Amygdala (tissue), 56 donors: ENCODE measurements around the gene PDK3.

Experiments used
- DNase-seq, 56 donors: peaks; one replicate each; lab custom pipeline; 2025; lab: John Stamatoyannopoulos, UW

PDK3 gene

DNA sequence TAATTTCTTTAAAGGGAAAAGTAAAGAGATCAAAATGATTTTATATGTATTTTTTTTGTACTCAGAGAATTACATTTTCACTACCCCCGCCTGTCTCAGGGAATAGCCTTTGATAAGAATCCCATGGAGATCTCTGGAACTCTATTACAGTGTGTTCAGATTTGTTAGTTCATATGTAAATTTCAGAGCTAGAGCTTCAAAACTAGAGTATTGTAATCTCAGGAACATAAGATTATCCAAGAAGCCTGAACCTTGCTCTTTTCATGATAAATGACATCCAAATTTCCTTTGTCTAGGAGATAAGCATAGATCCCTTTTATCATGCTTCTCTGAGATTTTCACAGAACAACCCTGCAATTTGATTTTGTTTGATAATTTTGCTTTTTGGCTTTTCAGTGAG, 82.9 kb downstream of the PDK3 start:
- no peak for DNase-seq

DNA sequence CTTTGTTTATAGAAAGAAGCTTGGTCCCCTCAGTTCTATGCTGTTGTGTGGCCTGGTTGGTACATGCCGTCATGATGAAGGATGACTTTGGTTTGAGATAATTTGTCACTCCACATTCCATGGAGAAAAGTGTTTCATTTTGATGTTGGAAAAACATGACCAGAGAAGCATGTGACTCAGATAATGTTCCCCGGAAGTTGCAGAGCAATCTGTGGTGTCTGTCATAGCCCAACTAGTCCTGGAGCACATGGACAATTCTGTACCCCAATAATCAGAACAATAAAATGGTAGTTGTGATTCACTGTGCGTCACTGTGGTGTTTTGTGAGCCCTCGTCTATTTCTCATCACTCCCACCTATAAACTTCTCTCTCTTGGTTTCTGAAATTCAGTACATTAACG, 85.1 kb downstream of the PDK3 start:
- DNase-seq, result no peak

DNA sequence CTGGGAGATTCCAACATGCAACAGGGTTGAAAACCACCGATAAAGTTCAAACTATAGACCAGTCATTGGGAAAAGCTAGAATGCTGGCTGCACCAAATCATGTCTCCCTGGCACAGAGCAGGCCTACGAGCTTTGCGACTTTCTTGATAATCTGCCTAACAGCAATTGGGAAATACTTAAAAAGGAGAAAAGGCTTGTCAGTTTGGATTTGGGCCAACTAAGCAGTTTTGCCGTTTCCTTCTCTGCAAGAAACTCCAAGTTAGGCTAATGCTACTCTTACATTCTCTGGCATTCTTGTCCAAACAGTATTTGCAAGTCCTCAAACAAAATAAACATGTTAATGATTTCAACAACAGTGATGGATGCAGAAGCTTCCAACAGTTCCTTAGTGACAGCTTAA, 87.9 kb downstream of the PDK3 start:
- DNase-seq, result no peak

DNA sequence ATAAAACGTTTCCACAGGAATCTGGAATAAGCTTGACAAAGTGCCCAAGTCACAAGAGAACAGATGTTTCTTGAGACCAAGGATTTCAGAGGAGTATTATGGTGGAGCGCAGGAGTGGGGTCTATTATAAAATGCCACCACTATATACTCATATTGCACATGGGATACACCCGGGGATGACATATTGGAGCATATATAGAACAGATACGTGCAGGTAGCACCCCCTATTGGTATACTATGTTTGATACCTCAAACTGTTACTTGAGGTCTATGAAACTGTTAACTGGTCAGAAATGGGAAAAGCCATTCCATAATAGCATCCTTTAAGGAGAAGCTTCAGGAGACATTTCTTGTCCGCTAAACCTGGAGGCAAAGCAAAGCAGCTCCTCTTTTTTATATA, 96.0 kb downstream of the PDK3 start:
- DNase-seq, result no peak

DNA sequence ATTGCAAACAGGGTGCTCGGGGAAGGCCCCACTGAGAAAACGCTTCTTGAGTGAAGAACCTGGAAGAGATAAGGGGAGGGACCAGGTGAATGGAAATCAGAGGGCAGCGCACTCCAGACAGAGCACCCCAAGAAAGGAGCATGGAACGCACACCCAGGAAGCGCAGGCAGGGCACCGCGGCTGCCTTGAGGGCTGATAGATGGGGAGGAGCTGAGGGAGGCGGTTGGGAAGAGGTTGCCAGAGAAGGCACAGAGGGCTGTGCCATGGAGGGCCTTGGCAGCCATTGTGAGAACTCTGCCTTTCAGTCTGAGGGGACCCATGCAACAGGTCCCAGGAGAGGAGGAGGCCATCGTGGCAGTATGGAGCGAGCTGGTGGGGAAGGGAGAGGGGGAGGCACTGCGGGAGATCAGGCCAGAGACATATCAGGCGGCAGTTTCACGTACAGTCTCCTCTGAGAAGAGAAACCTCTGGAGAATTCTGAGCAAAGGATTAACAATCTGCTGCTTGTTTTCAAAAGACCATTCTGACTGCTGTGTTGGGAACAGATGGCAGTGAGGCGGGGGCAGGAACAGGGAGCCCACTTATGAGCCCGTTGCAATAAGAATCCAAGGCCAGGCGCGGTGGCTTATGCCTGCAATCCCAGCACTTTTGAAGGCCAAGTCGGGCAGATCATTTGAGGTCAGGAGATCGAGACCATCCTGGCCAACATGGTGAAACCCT, 98.4 kb downstream of the PDK3 start:
- peak in 22 of 56 donors; percentile 0 to 31 (median 7) for DNase-seq

DNA sequence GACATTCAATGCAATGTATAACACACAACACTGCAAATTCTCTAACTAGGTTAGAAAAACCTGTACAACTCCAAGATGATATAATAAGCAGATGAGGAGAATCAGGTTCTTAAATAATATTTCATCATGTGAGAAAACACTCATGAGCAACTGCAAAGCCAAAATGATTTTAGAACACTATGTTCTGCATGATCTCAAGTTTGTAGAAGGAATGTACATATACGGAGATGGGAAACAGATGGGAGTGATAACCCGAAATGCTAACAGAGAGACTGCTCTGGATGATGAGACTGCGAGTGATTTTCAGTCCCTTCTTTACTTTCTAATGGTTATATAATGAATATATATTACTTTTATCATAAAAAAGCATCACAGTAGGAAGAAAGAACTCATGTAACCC, 101.2 kb downstream of the PDK3 start:
- no peak for DNase-seq

DNA sequence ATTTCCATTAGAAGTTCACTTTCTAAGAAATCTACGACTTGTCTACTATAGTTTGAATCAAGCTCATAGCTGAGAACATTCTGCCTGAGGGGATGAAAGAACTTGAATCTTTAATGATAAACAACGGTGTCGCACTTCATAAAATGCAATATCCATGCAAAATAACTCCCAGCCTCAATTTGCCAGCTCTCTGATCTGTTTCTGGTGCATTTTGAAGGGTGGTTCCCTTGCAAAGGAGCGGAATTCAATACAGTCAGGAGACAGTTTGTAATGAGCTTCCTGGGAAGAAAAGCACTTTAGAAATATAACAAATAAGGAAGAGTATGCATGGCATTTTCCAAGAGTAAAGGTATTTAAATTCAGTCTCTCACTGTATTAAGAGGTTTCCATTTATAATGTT, 102.1 kb downstream of the PDK3 start:
- no peak for DNase-seq

DNA sequence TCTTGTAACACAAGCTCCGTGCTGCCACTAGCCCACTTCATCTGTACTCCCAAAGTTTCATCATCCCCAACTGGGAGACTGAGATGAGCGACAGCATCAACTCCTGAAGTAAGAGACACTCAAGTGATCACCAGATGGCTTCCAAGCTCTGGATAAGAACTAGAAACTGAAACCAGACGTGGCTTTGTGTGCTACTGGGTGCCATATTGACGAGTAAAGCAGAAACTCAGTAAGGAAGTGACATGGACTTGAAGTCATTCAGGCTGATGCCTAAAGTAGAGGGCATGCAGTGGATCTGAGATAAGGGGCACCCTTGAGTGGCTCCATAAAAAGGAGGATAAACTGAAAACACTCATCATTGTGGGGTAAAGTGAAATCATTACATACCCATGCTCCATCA, 109.7 kb downstream of the PDK3 start:
- DNase-seq, result no peak

DNA sequence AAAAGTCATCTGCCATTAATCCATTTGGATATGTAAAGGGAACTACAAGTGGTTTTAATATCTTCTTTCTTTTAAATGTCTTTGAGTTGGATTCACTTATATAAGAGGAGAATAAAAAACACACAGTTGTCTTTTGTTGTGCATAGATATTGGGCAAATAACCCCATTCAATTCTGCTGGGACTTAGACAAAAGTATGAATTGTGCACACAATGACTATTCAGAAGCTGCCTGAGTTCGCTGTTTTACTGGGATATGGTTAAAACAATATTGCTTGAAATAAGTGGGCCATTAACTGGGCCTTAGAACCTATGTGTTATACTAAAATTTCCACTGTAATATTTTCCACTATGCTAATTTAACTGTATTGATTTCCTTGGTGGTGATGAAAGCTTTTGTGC, 110.4 kb downstream of the PDK3 start:
- DNase-seq, result no peak

DNA sequence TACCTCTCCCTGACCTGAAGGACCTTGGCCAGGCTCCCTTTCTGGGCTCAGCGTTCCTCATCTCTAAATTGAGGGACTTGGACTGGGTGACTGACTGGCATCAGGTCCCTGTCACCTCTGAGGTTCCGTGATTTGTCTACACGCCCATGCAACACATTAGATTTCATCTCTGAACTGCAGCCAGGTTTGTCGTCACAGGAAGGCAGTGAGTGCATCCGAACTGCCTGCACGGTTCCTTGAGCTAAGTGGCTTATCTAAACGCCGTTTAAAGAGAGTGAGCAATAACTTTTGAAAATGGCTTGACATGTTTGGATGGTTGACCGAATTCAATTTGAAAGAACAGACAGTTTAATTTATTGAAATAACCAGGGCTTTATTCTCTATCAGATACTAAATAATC, 112.0 kb downstream of the PDK3 start:
- no peak for DNase-seq
